ENCODE measurements around the gene LRRC3.

GRCh38 chr21:44509539-44509938 is 54.2 kb downstream of the LRRC3 start:
- TF ChIP-seq CTCF (conservative IDR thresholded peaks at IDR 0.05; ENCODE audit: low read depth, low read length): no peak
- TF ChIP-seq POLR2A (IDR thresholded peaks at IDR 0.05; ENCODE audit: low read depth, low read length): no peak
- TF ChIP-seq BHLHE40 (IDR thresholded peaks at IDR 0.05; ENCODE audit: low read depth, low read length): no peak
- TF ChIP-seq USF2 (IDR thresholded peaks at IDR 0.05; ENCODE audit: low read depth, low read length): no peak
- TF ChIP-seq RFX5 (IDR thresholded peaks at IDR 0.05; ENCODE audit: low read depth, low read length): no peak
- no peak for TF ChIP-seq SMC3 (IDR thresholded peaks at IDR 0.05; ENCODE audit: low read depth, low read length)
- TF ChIP-seq CEBPB (IDR thresholded peaks at IDR 0.05; ENCODE audit: low read depth, low read length): no peak

Measured in IMR-90 (cell line).